SH-SY5Y (cell line): ENCODE measurements around the gene EFCAB6.

Source experiments
- GATA2 ChIP-seq: IDR thresholded peaks from 2 replicates; pipeline ENCODE4 v1.6.1; 2011; ENCODE audit warnings: mild to moderate bottlenecking, low read depth, low read length
- GATA3 ChIP-seq: IDR thresholded peaks from 2 replicates; pipeline ENCODE4 v1.6.1; 2011; ENCODE audit warnings: low read depth, mild to moderate bottlenecking, low read length, moderate library complexity

- TF ChIP-seq GATA2 (no peak), GATA3 (no peak)
Measured at GRCh38 chr22:43639228-43639948, 172.7 kb downstream of the EFCAB6 start.
